ENCODE measurements around the gene TMBIM1.

The TMBIM1 gene

GRCh38 chr2:218307415-218308090, 15.2 kb upstream of the TMBIM1 start:
- no peaks in the 10 kb centered on the region for H3K9me3 ChIP-seq (ENCODE audit: control insufficient read depth, insufficient read depth, low read depth, low read length)
- POLR2A ChIA-PET, result interaction anchor here (1.6 kb wide), 1 partner anchor 15 kb away, joined by 3 read pairs; no protein-coding TSS in a partner anchor
- TF ChIP-seq, protein P1, sequence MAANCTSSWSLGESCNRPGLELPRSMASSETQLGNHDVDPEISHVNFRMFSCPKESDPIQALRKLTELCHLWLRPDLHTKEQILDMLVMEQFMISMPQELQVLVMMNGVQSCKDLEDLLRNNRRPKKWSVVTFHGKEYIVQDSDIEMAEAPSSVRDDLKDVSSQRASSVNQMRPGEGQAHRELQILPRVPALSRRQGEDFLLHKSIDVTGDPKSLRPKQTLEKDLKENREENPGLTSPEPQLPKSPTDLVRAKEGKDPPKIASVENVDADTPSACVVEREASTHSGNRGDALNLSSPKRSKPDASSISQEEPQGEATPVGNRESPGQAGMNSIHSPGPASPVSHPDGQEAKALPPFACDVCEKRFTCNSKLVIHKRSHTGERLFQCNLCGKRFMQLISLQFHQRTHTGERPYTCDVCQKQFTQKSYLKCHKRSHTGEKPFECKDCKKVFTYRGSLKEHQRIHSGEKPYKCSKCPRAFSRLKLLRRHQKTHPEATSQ (tag by site-specific recombination; IDR thresholded peaks at IDR 0.05), result no peak
- TF ChIP-seq ZNF610 (tag by site-specific recombination; IDR thresholded peaks at IDR 0.05; ENCODE audit: borderline replicate concordance), result peak; percentile 98
- no peaks in the 10 kb centered on the region for H3K4me1 ChIP-seq (ENCODE audit: control insufficient read depth, insufficient read depth, low read length)
- no peak overlapping the region for H3K4me3 ChIP-seq (ENCODE audit: low read depth, low read length)
- CTCF ChIA-PET, result interaction anchor here (0.6 to 1.4 kb wide), 7 partner anchors 10 to 118 kb away, joined by 3 to 4 read pairs (median 3); partner anchors contain the start of gene CATIP
- no peak overlapping the region for H3K27ac ChIP-seq (ENCODE audit: extremely low read depth, low read depth, low read length)
- H3K36me3 ChIP-seq (ENCODE audit: control insufficient read depth in 2 of 2, insufficient read depth in 1 of 2, low read length in 2 of 2), result no peaks in the 10 kb centered on the region

GRCh38 chr2:218306184-218306920, 14.0 kb upstream of the TMBIM1 start:
- Histone ChIP-seq H3K4me1 (ENCODE audit: control insufficient read depth, insufficient read depth, low read length) (no peaks in the 10 kb centered on the region), H3K4me3 (ENCODE audit: low read depth, low read length) (no peak overlapping the region), H3K36me3 (ENCODE audit: control insufficient read depth in 2 of 2, insufficient read depth in 1 of 2, low read length in 2 of 2) (no peaks in the 10 kb centered on the region), H3K27ac (ENCODE audit: extremely low read depth, low read depth, low read length) (no peak overlapping the region), H3K9me3 (ENCODE audit: control insufficient read depth, insufficient read depth, low read depth, low read length) (no peaks in the 10 kb centered on the region)
- CTCF ChIA-PET, result interaction anchor here (0.6 to 1.4 kb wide), 5 partner anchors 11 to 100 kb away, joined by 3 to 7 read pairs (median 3); partner anchors contain the start of gene CATIP
- TF ChIP-seq OVOL3 (tag by site-specific recombination; IDR thresholded peaks at IDR 0.05), result no peak
- TF ChIP-seq, protein P2, sequence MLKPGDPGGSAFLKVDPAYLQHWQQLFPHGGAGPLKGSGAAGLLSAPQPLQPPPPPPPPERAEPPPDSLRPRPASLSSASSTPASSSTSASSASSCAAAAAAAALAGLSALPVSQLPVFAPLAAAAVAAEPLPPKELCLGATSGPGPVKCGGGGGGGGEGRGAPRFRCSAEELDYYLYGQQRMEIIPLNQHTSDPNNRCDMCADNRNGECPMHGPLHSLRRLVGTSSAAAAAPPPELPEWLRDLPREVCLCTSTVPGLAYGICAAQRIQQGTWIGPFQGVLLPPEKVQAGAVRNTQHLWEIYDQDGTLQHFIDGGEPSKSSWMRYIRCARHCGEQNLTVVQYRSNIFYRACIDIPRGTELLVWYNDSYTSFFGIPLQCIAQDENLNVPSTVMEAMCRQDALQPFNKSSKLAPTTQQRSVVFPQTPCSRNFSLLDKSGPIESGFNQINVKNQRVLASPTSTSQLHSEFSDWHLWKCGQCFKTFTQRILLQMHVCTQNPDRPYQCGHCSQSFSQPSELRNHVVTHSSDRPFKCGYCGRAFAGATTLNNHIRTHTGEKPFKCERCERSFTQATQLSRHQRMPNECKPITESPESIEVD (tag by site-specific recombination; IDR thresholded peaks at IDR 0.05), result no peak
- TF ChIP-seq ZNF350 (tag by site-specific recombination; IDR thresholded peaks at IDR 0.05), result no peak
- no peak for TF ChIP-seq ZNF335 (tag by site-specific recombination; conservative IDR thresholded peaks at IDR 0.05)
- TF ChIP-seq ZNF311 (tag by site-specific recombination; IDR thresholded peaks at IDR 0.05; ENCODE audit: borderline replicate concordance), result no peak
- no peak for TF ChIP-seq SALL2 (tag by site-specific recombination; IDR thresholded peaks at IDR 0.05; ENCODE audit: borderline replicate concordance)
- no peak for TF ChIP-seq SP3 (tag by site-specific recombination; IDR thresholded peaks at IDR 0.05)
- TF ChIP-seq ZNF292 (tag by site-specific recombination; IDR thresholded peaks at IDR 0.05; ENCODE audit: borderline replicate concordance, low read depth), result no peak
- TF ChIP-seq ZNF785 (tag by site-specific recombination; IDR thresholded peaks at IDR 0.05), result no peak
- no peak for TF ChIP-seq ZNF155 (tag by site-specific recombination; IDR thresholded peaks at IDR 0.05)
- POLR2A ChIA-PET, result interaction anchor here (1.6 kb wide), 1 partner anchor 16 kb away, joined by 3 read pairs; no protein-coding TSS in a partner anchor

DNA sequence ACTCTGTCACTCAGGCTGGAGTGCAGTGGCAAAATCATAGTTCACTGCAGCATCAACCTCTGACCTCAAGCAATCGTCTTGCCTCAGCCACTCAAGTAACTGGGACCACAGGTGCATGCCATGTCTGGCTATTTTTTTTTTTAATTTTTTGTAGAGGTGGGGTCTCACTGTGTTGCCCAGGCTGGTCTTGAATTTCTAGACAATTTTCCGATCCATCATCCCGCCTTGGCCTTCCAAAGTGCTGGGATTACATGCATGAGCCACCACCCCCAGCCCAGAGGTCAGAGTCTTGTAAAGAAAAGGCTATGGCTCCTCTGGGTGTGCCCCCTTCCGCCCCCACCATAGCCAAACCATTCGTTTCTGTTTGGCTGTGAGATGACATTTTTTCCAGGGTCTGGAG, 13.1 kb upstream of the TMBIM1 start:
- H3K27ac ChIP-seq (ENCODE audit: extremely low read depth, low read depth, low read length), result no peak overlapping the region
- CTCF ChIA-PET, result interaction anchor here (1.2 kb wide), 1 partner anchor 11 kb away, joined by 4 read pairs; no protein-coding TSS in a partner anchor
- no peaks in the 10 kb centered on the region for H3K9me3 ChIP-seq (ENCODE audit: control insufficient read depth, insufficient read depth, low read depth, low read length)
- TF ChIP-seq REPIN1 (tag by site-specific recombination; IDR thresholded peaks at IDR 0.05; ENCODE audit: low read depth), result no peak
- peak; percentile 58; the same call in 1 of the 2 replicates for TF ChIP-seq ZNF121 (tag by site-specific recombination; IDR thresholded peaks at IDR 0.05)
- TF ChIP-seq ZFHX2 (tag by site-specific recombination; conservative IDR thresholded peaks at IDR 0.05), result no peak
- TF ChIP-seq ZNF664 (tag by site-specific recombination; IDR thresholded peaks at IDR 0.05), result no peak
- no peak for TF ChIP-seq KLF8 (tag by site-specific recombination; IDR thresholded peaks at IDR 0.05)
- no peak for TF ChIP-seq ZNF112 (tag by site-specific recombination; IDR thresholded peaks at IDR 0.05)
- POLR2A ChIA-PET, result no interaction called here
- H3K4me1 ChIP-seq (ENCODE audit: control insufficient read depth, insufficient read depth, low read length), result no peaks in the 10 kb centered on the region
- no peaks in the 10 kb centered on the region for H3K36me3 ChIP-seq (ENCODE audit: control insufficient read depth in 2 of 2, insufficient read depth in 1 of 2, low read length in 2 of 2)
- H3K4me3 ChIP-seq (ENCODE audit: low read depth, low read length), result no peak overlapping the region
